HG03135 (cell line): Measurements from ENCODE around the gene FGGY.
"Not testable (repeated sequence)": the region's sequence is repeated elsewhere in the genome, so short reads cannot be mapped to it uniquely, and the experiment has no call there.

Experiments
- ATAC-seq: cut with Tn5 transposase; IDR thresholded peaks from one replicate; pipeline ENCODE4 v1.9.1; 2021; ENCODE audit warnings: mild to moderate bottlenecking, moderate library complexity; ENCODE audit not compliant: unreplicated experiment

Gene FGGY

GRCh38 chr1:59609245-59609644 is 312.4 kb downstream of the FGGY start:
- no peak for ATAC-seq

DNA sequence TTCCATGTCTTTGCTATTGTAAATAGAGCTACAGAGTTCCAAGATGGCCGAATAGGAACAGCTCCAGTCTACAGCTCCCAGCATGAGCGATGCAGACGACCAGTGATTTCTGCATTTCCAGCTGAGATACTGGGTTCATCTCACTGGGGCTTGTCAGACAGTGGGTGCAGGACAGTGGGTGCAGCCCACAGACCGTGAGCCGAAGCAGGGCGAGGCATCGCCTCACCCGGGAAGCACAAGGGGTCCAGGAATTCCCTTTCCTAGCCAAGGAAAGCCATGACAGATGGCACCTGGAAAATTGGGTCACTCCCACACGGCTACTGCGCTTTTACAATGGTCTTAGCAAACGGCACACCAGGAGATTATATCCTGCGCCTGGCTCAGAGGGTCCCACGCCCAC is 313.6 kb downstream of the FGGY start:
- not testable (repeated sequence) for ATAC-seq

DNA sequence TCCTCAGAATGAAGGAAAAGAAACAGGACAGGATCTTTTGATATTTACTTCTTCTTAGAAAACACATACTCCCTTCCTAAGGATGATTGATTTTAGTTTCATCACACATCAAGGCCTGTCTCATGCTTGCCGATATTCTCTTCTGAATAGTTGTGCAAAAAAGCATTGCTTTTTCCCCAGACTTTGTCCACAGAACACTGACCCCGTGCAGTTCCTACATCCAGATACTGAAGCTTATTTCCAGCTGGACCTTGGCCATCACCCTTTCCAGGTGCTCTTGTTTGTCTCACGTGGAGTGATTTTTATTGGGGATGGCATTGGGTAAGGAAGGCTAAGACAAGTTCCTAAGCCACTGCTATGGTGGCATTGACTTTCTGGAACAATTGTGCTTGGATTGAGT is 320.5 kb downstream of the FGGY start:
- ATAC-seq, result no peak

DNA sequence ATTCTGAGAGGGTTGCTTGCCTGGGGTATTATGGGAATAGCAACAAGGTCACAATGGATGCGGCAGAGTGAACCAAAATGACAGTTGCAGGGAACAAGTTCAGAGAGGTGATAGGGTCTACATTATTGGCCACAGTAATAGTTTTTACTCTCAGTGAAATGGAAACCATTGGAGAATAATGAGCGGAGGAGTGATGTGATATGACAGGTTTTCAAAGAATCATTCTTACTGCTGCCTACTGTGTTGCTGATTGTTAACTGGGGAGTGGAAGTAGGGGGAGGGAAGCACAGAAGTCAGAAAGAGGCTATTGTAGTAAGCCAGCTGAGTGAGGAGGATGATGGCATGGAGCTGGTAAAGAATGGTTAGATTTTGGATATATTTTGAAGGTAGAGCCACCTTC is 322.7 kb downstream of the FGGY start:
- ATAC-seq, result no peak

- ATAC-seq, result no peak
Observed at GRCh38 chr1:59625384-59625783, 328.5 kb downstream of the FGGY start.

- ATAC-seq, result no peak
Observed at GRCh38 chr1:59631561-59632255, 334.8 kb downstream of the FGGY start.

- ATAC-seq, result no peak
Observed at GRCh38 chr1:59635097-59635496, 338.2 kb downstream of the FGGY start.

DNA sequence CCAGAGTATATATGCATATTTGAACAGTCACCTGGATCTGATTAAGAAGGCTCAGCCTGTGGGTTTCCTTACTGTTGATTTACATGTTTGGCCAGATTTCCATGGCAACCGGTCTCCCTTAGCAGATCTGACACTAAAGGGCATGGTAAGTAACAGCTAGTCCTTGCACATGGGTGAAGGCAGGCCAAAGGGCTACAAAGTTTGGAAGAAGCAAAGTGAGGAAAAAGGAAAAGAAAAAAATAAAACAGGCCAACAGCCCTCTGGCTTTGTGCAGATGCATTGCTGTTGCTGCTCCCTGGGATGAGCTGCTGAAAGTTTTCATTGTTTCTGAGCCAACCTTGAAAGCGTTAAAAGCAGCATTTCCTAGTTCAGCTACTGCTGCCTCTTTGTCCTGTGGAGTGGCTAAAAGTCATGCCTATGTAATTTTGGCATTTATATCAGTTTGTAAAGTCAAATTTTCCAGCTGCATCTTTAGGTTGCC is 341.4 kb downstream of the FGGY start:
- ATAC-seq, result no peak

- no peak for ATAC-seq
Observed at GRCh38 chr1:59639266-59639665, 342.4 kb downstream of the FGGY start.

DNA sequence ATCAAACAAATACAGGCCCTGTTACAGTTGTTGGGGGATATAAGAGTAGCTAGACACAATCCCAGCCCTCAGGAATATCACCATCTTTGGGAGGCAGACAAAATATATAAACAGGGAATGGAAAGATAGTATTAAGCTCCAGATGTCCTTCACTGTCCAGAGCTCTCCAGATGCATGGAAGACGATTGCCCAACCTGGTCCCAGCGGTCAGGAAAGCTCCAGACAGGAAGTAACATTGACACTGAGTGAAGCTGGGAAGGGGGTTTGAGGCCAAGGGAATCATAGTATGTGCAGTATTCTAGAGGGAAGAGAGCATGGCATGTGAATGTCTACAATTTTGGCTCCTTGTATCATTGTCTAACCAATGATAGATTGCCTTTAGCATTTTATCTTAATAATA is 344.0 kb downstream of the FGGY start:
- ATAC-seq, result no peak

- no peak for ATAC-seq
Observed at GRCh38 chr1:59641836-59642235, 344.9 kb downstream of the FGGY start.

GRCh38 chr1:59643526-59643925 is 346.6 kb downstream of the FGGY start:
- no peak for ATAC-seq

DNA sequence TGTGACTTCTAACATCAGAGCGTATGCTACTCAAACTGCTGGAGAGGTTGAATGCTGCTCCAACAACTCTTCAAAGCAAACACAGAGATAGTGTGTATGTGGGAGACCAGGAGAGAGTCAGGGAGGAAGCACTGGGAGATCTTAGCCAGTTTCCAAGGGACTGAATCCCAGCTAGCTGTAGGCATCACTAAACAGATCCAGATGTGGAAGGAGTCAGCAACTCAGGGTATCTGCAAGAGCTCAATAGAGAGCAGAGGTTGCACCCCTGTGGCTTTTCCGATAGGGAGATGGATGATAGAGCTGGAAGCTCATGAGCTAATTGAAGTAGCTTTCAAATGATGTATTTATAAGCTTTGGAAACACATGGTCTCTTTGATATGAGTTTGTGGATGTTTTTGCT is 349.0 kb downstream of the FGGY start:
- ATAC-seq, result no peak

GRCh38 chr1:59653142-59653958 is 356.5 kb downstream of the FGGY start:
- not testable (repeated sequence) for ATAC-seq

- no peak for ATAC-seq
Observed at GRCh38 chr1:59653968-59654367, 357.1 kb downstream of the FGGY start.

- no peak for ATAC-seq
Observed at GRCh38 chr1:59657873-59658465, 361.1 kb downstream of the FGGY start.

GRCh38 chr1:59664166-59664565 is 367.3 kb downstream of the FGGY start:
- no peak for ATAC-seq

DNA sequence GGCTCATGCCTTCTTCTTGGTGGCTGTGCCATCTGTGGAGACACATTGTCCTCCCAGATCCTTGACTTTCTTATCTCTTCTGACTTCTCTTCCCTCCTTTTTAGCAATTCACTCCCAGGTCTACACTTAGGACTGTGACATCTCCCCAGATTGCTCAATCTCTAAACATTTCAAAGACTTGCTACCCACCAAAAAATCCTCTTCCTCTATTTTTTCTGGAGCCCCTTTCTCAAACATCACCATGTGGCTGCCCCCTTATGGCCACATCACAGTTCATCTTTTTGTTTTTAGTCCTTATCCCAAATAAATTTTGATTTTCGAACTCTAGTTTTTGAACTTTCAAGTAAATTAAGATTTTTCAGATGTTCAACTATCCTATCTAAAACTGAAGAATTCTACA is 369.2 kb downstream of the FGGY start:
- no peak for ATAC-seq

- no peak for ATAC-seq
Observed at GRCh38 chr1:59667020-59667419, 370.1 kb downstream of the FGGY start.

DNA sequence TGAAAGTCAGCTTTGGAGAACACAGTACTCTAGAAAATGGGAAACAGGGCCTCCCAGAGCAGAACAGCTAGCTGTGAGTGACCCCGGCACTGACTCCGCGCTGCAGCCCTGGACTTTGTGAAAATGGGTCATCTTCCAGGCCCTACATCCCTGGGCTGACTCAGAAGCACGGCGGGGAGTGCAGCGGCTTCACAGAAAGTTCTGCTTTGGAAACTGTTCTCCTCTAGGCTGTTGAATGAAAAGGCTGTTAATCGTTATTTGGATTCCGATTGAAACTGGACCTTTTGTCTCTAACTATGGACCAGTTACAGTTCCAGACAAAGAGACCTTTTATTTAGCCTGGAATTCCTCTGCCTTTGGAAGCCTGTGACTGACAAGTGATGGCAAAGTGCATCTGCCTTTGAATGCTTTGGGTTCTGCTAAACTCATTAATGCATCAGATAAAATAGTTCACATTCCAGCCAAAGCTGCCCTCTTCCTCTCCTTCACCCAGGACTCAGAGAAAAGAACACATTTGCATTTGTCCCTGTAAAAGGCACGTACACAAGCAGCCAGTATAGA is 372.9 kb downstream of the FGGY start:
- ATAC-seq, result no peak

DNA sequence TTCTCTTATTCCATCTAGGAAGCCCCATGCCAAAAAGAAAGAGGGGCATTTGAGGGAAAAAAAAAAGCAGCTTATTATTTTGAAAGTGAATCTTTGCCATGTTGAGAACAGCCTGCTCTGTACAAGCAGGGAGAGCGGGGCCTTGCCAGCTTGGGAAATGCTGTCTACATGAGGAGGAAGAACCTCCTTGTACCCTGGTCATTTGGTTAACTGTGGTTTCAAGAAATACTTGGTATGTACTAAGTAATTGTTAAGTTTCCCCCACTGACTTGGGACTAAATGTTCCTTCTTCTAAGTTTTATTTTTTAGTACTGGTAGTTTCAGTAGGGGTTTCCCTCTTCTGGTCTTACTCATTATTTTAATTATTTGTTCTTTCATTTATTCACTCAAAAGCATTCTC is 373.8 kb downstream of the FGGY start:
- no peak for ATAC-seq
